HCT116 (cell line): ENCODE data around the gene EEF2. TPM values are rescaled to one million over a fixed set of nuclear protein-coding genes. Genes with fewer than 3 reads are reported as not detected.

Experiments
- ATAC-seq: fragments of 200-7000 bp; cut with Tn5 transposase; 2 replicates; pipeline ENCODE4 v1.9.1; 2020; ENCODE audit warnings: mild to moderate bottlenecking, moderate library complexity
- BruUV-seq: library from RNA; stranded (reverse); fragments of 400-500 nt; replicated peaks from 2 replicates; lab custom pipeline; 2021; lab: Mats Ljungman, UMichigan
- CTCF ChIA-PET: fragments of 300-600 bp; sonication (Branson Sonifier 250); formaldehyde crosslinking; loops from one replicate; lab custom pipeline; 2021; ENCODE audit warnings: antibody characterized with exemption; lab: Charles Lee
- POLR2A ChIA-PET: fragments of 300-600, 350-600 bp; sonication (Branson Sonifier 250); formaldehyde crosslinking; loops from one replicate; lab custom pipeline; 2021; ENCODE audit warnings: antibody characterized with exemption; lab: Charles Lee
- RAD21 ChIA-PET, 2 experiments: fragments of 300-600 bp; sonication (Branson Sonifier 250); formaldehyde crosslinking; loops; one replicate each; lab custom pipeline; 2023; ENCODE audit warnings: low total read pairs in 2 of 2; ENCODE audit not compliant: uncharacterized antibody in 2 of 2, unreplicated experiment in 2 of 2, low non-redundant PET in 1 of 2; lab: Charles Lee
- DNase-seq: peaks from one replicate; pipeline ENCODE4 v3.0.0-alpha.2; 2010; ENCODE audit warnings: low read depth, low spot score
- H2AFZ ChIP-seq: fragments of 200-600 bp; shearing (Covaris generic), sonication (generic); 2 replicates; pipeline ENCODE4 v1.6.1; 2017; ENCODE audit warnings: low read depth, mixed run types, mixed read lengths, antibody characterized with exemption, low read length; ENCODE audit not compliant: poor library complexity, severe bottlenecking
- H3K27ac ChIP-seq: 2 replicates; pipeline ENCODE4 v1.5.1; 2012; ENCODE audit warnings: low read depth, low read length
- H3K27me3 ChIP-seq: fragments of 200-600 bp; sonication (generic); 2 replicates; pipeline ENCODE4 v1.6.1; 2016; ENCODE audit warnings: mixed run types, low read length, mixed read lengths; ENCODE audit not compliant: insufficient read depth
- H3K36me3 ChIP-seq, 2 experiments: fragments of 200-500 bp in 1 of 2; fragments of 200-600 bp in 1 of 2; sonication (Bioruptor generic) in 1 of 2; sonication (generic) in 1 of 2; 2 replicates each; pipeline versions ENCODE4 v1.5.1 to v1.6.1; 2014 to 2016; ENCODE audit warnings: low read length in 2 of 2, inconsistent platforms in 1 of 2, mixed read lengths in 1 of 2, mixed run types in 1 of 2; ENCODE audit not compliant: insufficient read depth in 2 of 2, control insufficient read depth in 1 of 2
- H3K4me1 ChIP-seq, 2 experiments: fragments of 200-600 bp in 1 of 2; sonication (generic) in 1 of 2; 2 replicates each; pipeline versions ENCODE4 v1.5.1 to v1.6.1; 2012 to 2017; ENCODE audit warnings: low read length in 2 of 2, inconsistent platforms in 1 of 2, mild to moderate bottlenecking in 1 of 2, mixed read lengths in 1 of 2, mixed run types in 1 of 2, moderate library complexity in 1 of 2; ENCODE audit not compliant: insufficient read depth in 2 of 2, control insufficient read depth in 1 of 2
- H3K4me2 ChIP-seq: fragments of 200-600 bp; sonication (generic); 2 replicates; pipeline ENCODE4 v1.6.1; 2017; ENCODE audit warnings: mixed run types, low read length, mixed read lengths
- H3K4me3 ChIP-seq, 2 experiments: fragments of 200-600 bp in 1 of 2; sonication (generic) in 1 of 2; replicated peaks in 1 of 2; 2 replicates each; pipeline ENCODE4 v1.5.1; 2011 to 2016; ENCODE audit warnings: low read length in 2 of 2, control low read depth in 1 of 2, low read depth in 1 of 2, mild to moderate bottlenecking in 1 of 2, mixed read lengths in 1 of 2, mixed run types in 1 of 2
- H3K79me2 ChIP-seq: fragments of 200-600 bp; sonication (generic); 2 replicates; pipeline ENCODE4 v1.6.1; 2017; ENCODE audit warnings: mild to moderate bottlenecking, mixed run types, low read length, moderate library complexity, mixed read lengths; ENCODE audit not compliant: insufficient read depth
- H3K9ac ChIP-seq: fragments of 200-600 bp; sonication (generic); 2 replicates; pipeline ENCODE4 v1.6.1; 2016; ENCODE audit warnings: low read length, mixed read lengths
- H3K9me2 ChIP-seq: fragments of 200-600 bp; sonication (generic), shearing (Covaris generic); 2 replicates; pipeline ENCODE4 v1.6.1; 2017; ENCODE audit warnings: mixed run types, mild to moderate bottlenecking, moderate library complexity; ENCODE audit not compliant: insufficient read depth
- H3K9me3 ChIP-seq, 2 experiments: fragments of 200-500 bp in 1 of 2; fragments of 200-600 bp in 1 of 2; sonication (Bioruptor generic) in 1 of 2; sonication (generic) in 1 of 2; 2 replicates each; pipeline ENCODE4 v1.6.1; 2014 to 2017; ENCODE audit warnings: low read length in 2 of 2, mixed read lengths in 2 of 2, inconsistent platforms in 1 of 2, low read depth in 1 of 2, mild to moderate bottlenecking in 1 of 2, mixed run types in 1 of 2, moderate library complexity in 1 of 2; ENCODE audit not compliant: control insufficient read depth in 1 of 2, insufficient read depth in 1 of 2
- H4K20me1 ChIP-seq: fragments of 200-600 bp; sonication (generic), shearing (Covaris generic); 2 replicates; pipeline ENCODE4 v1.6.1; 2017; ENCODE audit warnings: mixed run types, mild to moderate bottlenecking, moderate library complexity; ENCODE audit not compliant: insufficient read depth
- ATF3 ChIP-seq: IDR thresholded peaks from 2 replicates; pipeline ENCODE4 v1.6.1; 2012
- CBX3 ChIP-seq: IDR thresholded peaks from 2 replicates; pipeline ENCODE4 v1.6.1; 2012; ENCODE audit warnings: low read depth
- EGR1 ChIP-seq: IDR thresholded peaks from 2 replicates; pipeline ENCODE4 v1.6.1; 2012; ENCODE audit warnings: low read depth
- ELF1 ChIP-seq: IDR thresholded peaks from 2 replicates; pipeline ENCODE4 v1.6.1; 2012; ENCODE audit warnings: low read depth, borderline replicate concordance
- FOSL1 ChIP-seq: IDR thresholded peaks from 2 replicates; pipeline ENCODE4 v1.6.1; 2012; ENCODE audit warnings: low read depth
- JUND ChIP-seq: IDR thresholded peaks from 2 replicates; pipeline ENCODE4 v1.6.1; 2012
- POLR2A ChIP-seq: IDR thresholded peaks from 2 replicates; pipeline ENCODE4 v1.7.0; 2011; ENCODE audit warnings: borderline replicate concordance; ENCODE audit not compliant: insufficient read depth, insufficient read length; ENCODE audit errors: extremely low read depth
- POLR2AphosphoS5 ChIP-seq: IDR thresholded peaks from 2 replicates; pipeline ENCODE4 v1.6.1; 2011; ENCODE audit warnings: mild to moderate bottlenecking, low read depth, low read length, moderate library complexity
- RAD21 ChIP-seq: IDR thresholded peaks from 2 replicates; pipeline ENCODE4 v1.6.1; 2012; ENCODE audit warnings: low read depth, mild to moderate bottlenecking
- REST ChIP-seq: IDR thresholded peaks from 2 replicates; pipeline ENCODE4 v1.6.1; 2012; ENCODE audit warnings: low read depth
- SIN3A ChIP-seq: IDR thresholded peaks from 2 replicates; pipeline ENCODE4 v1.6.1; 2012; ENCODE audit warnings: low read depth
- SP1 ChIP-seq: IDR thresholded peaks from 2 replicates; pipeline ENCODE4 v1.6.1; 2012; ENCODE audit warnings: low read depth
- TCF7L2 ChIP-seq: IDR thresholded peaks from 2 replicates; pipeline ENCODE4 v1.7.0; 2011; ENCODE audit warnings: borderline replicate concordance, inconsistent platforms; ENCODE audit not compliant: insufficient read depth, insufficient read length; ENCODE audit errors: extremely low read depth
- YY1 ChIP-seq: IDR thresholded peaks from 2 replicates; pipeline ENCODE4 v1.6.1; 2011; ENCODE audit warnings: low read length, low read depth, moderate library complexity, mild to moderate bottlenecking; ENCODE audit not compliant: insufficient replicate concordance; ENCODE audit errors: extremely low read depth
- ZBTB33 ChIP-seq: IDR thresholded peaks from 2 replicates; pipeline ENCODE4 v1.6.1; 2011; ENCODE audit warnings: mild to moderate bottlenecking, low read length, moderate library complexity; ENCODE audit not compliant: insufficient replicate concordance; ENCODE audit errors: extremely low read depth
- ZFX ChIP-seq: fragments of 450-650 bp; IDR thresholded peaks from 2 replicates; pipeline ENCODE4 v1.6.1; 2017
- ZNF274 ChIP-seq: fragments of 200-500 bp; sonication (Bioruptor generic); IDR thresholded peaks from 2 replicates; pipeline ENCODE4 v1.6.1; 2014; ENCODE audit warnings: mild to moderate bottlenecking, low read depth, low read length, inconsistent platforms
- intact Hi-C: fragments of 100-400 bp; cut with micrococcal nuclease; formaldehyde crosslinking; loops from 2 replicates; pipeline ENCODE4 v1.10.0; 2022
- total RNA-seq: library from RNA; stranded (reverse); gene quantifications from one replicate; pipeline ENCODE4 v1.2.1, GENCODE V29; 2021; ENCODE audit not compliant: unreplicated experiment

Gene EEF2
- total RNA-seq, 1 experiment from 2014 or later: 3,796 TPM

GRCh38 chr19:4034048-4035017 lies 49.1 kb upstream of the EEF2 start (continued):
- TF ChIP-seq TCF7L2 (no peak), ELF1 (no peak), EGR1 (no peak), ZFX (no peak), SP1 (no peak), CBX3 (no peak), ZNF274 (no peak), RAD21 (no peak), ATF3 (no peak)

- H3K36me3 ChIP-seq: peaks cover 3 to 23% of the 10 kb centered on the region in 2 experiments
- peaks cover 0 to 6% of the 10 kb centered on the region in 2 experiments; a peak in 1 of 4 replicates for H3K9me3 ChIP-seq
- no peaks in the 10 kb centered on the region for H3K27me3 ChIP-seq
- no peak overlapping the region for H3K27ac ChIP-seq
- intact Hi-C loops: no loop called here
- ATAC-seq (no peak), DNase-seq (no peak)
- no peak overlapping the region for H2AFZ ChIP-seq
- H3K4me3 ChIP-seq: no peak overlapping the region
- ChIA-PET RAD21 (no interaction called here), CTCF (no interaction called here), POLR2A (no interaction called here)
- H3K4me2 ChIP-seq: no peak overlapping the region
- no TSS peak for BruUV-seq
- no peaks in the 10 kb centered on the region for H3K9me2 ChIP-seq
- H3K79me2 ChIP-seq: no peaks in the 10 kb centered on the region
- no peaks in the 10 kb centered on the region for H4K20me1 ChIP-seq
- H3K4me1 ChIP-seq: no peaks in the 10 kb centered on the region
- no peak overlapping the region for H3K9ac ChIP-seq
- TF ChIP-seq REST: no peak
- TF ChIP-seq ATF3: no peak
- TF ChIP-seq FOSL1: no peak
- no peak for TF ChIP-seq POLR2AphosphoS5
- no peak for TF ChIP-seq POLR2A
- no peak for TF ChIP-seq JUND
- TF ChIP-seq TCF7L2: no peak
- TF ChIP-seq YY1: no peak
- no peak for TF ChIP-seq ZBTB33
- no peak for TF ChIP-seq ELF1
- no peak for TF ChIP-seq SIN3A
- TF ChIP-seq ZFX: no peak
These were observed 48.0 kb upstream of the EEF2 start for GRCh38 chr19:4033028-4033956.
